ENCODE data around the gene ARHGEF26.

GRCh38 chr3:154236331-154236730, 115.1 kb downstream of the ARHGEF26 start:
- TF ChIP-seq, protein P1, sequence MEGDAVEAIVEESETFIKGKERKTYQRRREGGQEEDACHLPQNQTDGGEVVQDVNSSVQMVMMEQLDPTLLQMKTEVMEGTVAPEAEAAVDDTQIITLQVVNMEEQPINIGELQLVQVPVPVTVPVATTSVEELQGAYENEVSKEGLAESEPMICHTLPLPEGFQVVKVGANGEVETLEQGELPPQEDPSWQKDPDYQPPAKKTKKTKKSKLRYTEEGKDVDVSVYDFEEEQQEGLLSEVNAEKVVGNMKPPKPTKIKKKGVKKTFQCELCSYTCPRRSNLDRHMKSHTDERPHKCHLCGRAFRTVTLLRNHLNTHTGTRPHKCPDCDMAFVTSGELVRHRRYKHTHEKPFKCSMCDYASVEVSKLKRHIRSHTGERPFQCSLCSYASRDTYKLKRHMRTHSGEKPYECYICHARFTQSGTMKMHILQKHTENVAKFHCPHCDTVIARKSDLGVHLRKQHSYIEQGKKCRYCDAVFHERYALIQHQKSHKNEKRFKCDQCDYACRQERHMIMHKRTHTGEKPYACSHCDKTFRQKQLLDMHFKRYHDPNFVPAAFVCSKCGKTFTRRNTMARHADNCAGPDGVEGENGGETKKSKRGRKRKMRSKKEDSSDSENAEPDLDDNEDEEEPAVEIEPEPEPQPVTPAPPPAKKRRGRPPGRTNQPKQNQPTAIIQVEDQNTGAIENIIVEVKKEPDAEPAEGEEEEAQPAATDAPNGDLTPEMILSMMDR (conservative IDR thresholded peaks at IDR 0.05 in 1 of 2, IDR thresholded peaks at IDR 0.05 in 1 of 2; ENCODE audit: extremely low read depth in 1 of 2, insufficient read depth in 1 of 2, low read depth in 1 of 2, low read length in 2 of 2): no peak
- TF ChIP-seq EZH2 (IDR thresholded peaks at IDR 0.05; ENCODE audit: borderline replicate concordance, low read length): no peak

All from mammary epithelial cell (primary cell).